Astrocyte (in vitro differentiated cells and primary cell): ENCODE results near the gene CAP1. TPM values are rescaled to one million over a fixed set of nuclear protein-coding genes. Genes with fewer than 3 reads are reported as not detected.

ENCODE experiments used
- DNase-seq: peaks from one replicate; pipeline ENCODE4 v3.0.0-alpha.2; 2010; ENCODE audit warnings: low read depth
- FAIRE-seq: peaks from 2 replicates; lab custom pipeline; 2011; peaks lifted over from hg19 to GRCh38; lab: Jason Lieb, UNC
- H2AFZ ChIP-seq: 2 replicates; pipeline ENCODE4 v1.6.0; 2012; ENCODE audit warnings: low read depth, low read length, inconsistent platforms
- H3K27ac ChIP-seq: 2 replicates; pipeline ENCODE4 v1.5.1; 2011; ENCODE audit warnings: low read depth, low read length, inconsistent platforms
- H3K27me3 ChIP-seq: 2 replicates; pipeline ENCODE4 v1.6.0; 2011; ENCODE audit warnings: low read length, inconsistent platforms; ENCODE audit not compliant: insufficient read depth
- H3K36me3 ChIP-seq: 2 replicates; pipeline ENCODE4 v1.5.1; 2011; ENCODE audit warnings: low read length, inconsistent platforms; ENCODE audit not compliant: insufficient read depth
- H3K4me1 ChIP-seq: 2 replicates; pipeline ENCODE4 v1.5.1; 2011; ENCODE audit warnings: low read length, inconsistent platforms; ENCODE audit not compliant: insufficient read depth
- H3K4me2 ChIP-seq: 2 replicates; pipeline ENCODE4 v1.6.0; 2012; ENCODE audit warnings: low read length, inconsistent platforms
- H3K4me3 ChIP-seq: 2 replicates; pipeline ENCODE4 v1.5.1; 2011; ENCODE audit warnings: low read depth, mild to moderate bottlenecking, low read length, inconsistent platforms; ENCODE audit not compliant: insufficient read depth
- H3K79me2 ChIP-seq: 2 replicates; pipeline ENCODE4 v1.6.0; 2012; ENCODE audit warnings: mild to moderate bottlenecking, low read length, inconsistent platforms; ENCODE audit not compliant: insufficient read depth
- H3K9ac ChIP-seq: 2 replicates; pipeline ENCODE4 v1.6.0; 2012; ENCODE audit warnings: mild to moderate bottlenecking, low read length, inconsistent platforms
- H3K9me3 ChIP-seq: 2 replicates; pipeline ENCODE4 v1.5.1; 2012; ENCODE audit warnings: low read depth, mild to moderate bottlenecking, low read length, inconsistent platforms; ENCODE audit not compliant: insufficient read depth
- H4K20me1 ChIP-seq: 2 replicates; pipeline ENCODE4 v1.6.0; 2012; ENCODE audit warnings: low read length, inconsistent platforms; ENCODE audit not compliant: insufficient read depth
- H3K27ac Mint-ChIP-seq: one replicate; pipeline ENCODE4 v1.8.0; 2021; ENCODE audit warnings: mild to moderate bottlenecking, mixed read lengths; ENCODE audit not compliant: unreplicated experiment
- H3K27me3 Mint-ChIP-seq: one replicate; pipeline ENCODE4 v1.8.0; 2021; ENCODE audit warnings: low read depth, mixed read lengths; ENCODE audit not compliant: unreplicated experiment
- H3K36me3 Mint-ChIP-seq: one replicate; pipeline ENCODE4 v1.8.0; 2021; ENCODE audit warnings: low read depth, mixed read lengths; ENCODE audit not compliant: unreplicated experiment
- H3K4me1 Mint-ChIP-seq: one replicate; pipeline ENCODE4 v1.8.0; 2021; ENCODE audit warnings: low read depth, mixed read lengths; ENCODE audit not compliant: unreplicated experiment
- H3K4me3 Mint-ChIP-seq: one replicate; pipeline ENCODE4 v1.8.0; 2021; ENCODE audit warnings: mild to moderate bottlenecking, moderate library complexity, mixed read lengths; ENCODE audit not compliant: unreplicated experiment
- H3K9me3 Mint-ChIP-seq: one replicate; pipeline ENCODE4 v1.8.0; 2021; ENCODE audit warnings: mild to moderate bottlenecking, mixed read lengths; ENCODE audit not compliant: unreplicated experiment
- EZH2 ChIP-seq: IDR thresholded peaks from 2 replicates; pipeline ENCODE4 v1.6.1; 2012; ENCODE audit warnings: mild to moderate bottlenecking, low read length, inconsistent platforms; ENCODE audit not compliant: insufficient read depth
- total RNA-seq: library from RNA; stranded (reverse); gene quantifications from 2 replicates; pipeline ENCODE4 v1.2.1, GENCODE V29; 2021
- TF ChIP-seq, protein P1 (sequence below): IDR thresholded peaks from 2 replicates; pipeline ENCODE4 v1.5.1; 2011; ENCODE audit warnings: low read depth, mild to moderate bottlenecking, inconsistent platforms, low read length, moderate library complexity; ENCODE audit not compliant: insufficient read depth

CAP1 gene
- total RNA-seq, 1 donor from 2014 or later: 930 TPM

DNA sequence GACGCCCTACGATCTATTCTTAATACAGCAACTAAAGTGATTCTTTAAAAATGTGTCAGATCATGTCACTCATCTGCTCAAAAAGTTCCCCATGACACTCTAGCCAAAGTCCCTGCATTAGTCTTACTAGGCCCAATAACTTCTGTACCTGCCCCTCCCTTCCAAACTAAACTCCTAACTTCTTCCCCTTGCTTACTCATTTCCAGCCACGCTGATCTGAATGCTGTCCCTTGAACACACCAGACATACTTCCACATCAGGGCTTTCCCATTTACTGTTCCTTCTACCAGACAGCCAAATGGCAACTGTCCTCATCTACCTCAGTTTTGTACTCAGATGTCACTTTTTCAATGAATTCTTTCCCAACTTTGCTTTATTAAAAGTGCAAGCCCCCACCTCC is 55.3 kb downstream of the CAP1 start:
- Histone ChIP-seq H3K9me3 (no peaks in the 10 kb centered on the region), H3K27ac (no peak overlapping the region)
- FAIRE-seq: no peak

DNA sequence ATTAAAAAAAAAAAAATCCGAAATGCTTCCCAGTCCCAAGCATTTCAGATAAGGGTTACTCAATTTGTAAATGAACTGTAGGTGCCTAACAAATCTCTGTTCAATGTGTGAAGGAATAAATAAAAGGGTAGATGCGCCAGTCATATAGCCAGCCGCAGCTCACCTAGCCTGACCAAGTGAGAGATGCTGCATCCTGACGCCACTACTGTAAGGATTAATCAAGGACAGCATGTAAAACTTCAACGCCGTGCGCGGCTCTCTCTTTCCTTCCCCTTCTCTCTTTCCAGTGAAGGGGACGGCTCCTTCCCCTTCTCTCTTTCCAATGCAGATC is 56.1 kb downstream of the CAP1 start:
- peak overlapping the region; percentile 53 for H3K27ac ChIP-seq
- TF ChIP-seq, protein P1, sequence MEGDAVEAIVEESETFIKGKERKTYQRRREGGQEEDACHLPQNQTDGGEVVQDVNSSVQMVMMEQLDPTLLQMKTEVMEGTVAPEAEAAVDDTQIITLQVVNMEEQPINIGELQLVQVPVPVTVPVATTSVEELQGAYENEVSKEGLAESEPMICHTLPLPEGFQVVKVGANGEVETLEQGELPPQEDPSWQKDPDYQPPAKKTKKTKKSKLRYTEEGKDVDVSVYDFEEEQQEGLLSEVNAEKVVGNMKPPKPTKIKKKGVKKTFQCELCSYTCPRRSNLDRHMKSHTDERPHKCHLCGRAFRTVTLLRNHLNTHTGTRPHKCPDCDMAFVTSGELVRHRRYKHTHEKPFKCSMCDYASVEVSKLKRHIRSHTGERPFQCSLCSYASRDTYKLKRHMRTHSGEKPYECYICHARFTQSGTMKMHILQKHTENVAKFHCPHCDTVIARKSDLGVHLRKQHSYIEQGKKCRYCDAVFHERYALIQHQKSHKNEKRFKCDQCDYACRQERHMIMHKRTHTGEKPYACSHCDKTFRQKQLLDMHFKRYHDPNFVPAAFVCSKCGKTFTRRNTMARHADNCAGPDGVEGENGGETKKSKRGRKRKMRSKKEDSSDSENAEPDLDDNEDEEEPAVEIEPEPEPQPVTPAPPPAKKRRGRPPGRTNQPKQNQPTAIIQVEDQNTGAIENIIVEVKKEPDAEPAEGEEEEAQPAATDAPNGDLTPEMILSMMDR: no peak
- no peak for TF ChIP-seq EZH2
- DNase-seq (no peak), FAIRE-seq (no peak)
- H3K9me3 ChIP-seq: no peaks in the 10 kb centered on the region
- peaks cover 26% of the 10 kb centered on the region for H3K79me2 ChIP-seq
- Mint-ChIP-seq H3K4me1 (peaks cover 15% of the 10 kb centered on the region), H3K4me3 (peak overlapping the region; percentile 98), H3K27me3 (peaks cover 8% of the 10 kb centered on the region), H3K27ac (peak overlapping the region; percentile 90), H3K36me3 (no peaks in the 10 kb centered on the region), H3K9me3 (no peaks in the 10 kb centered on the region)
- no peaks in the 10 kb centered on the region for H3K4me1 ChIP-seq
- H3K36me3 ChIP-seq: peaks cover 6% of the 10 kb centered on the region
- peak overlapping the region; percentile 94 for H3K4me2 ChIP-seq
- H4K20me1 ChIP-seq: no peaks in the 10 kb centered on the region
- peak overlapping the region; percentile 97 for H2AFZ ChIP-seq
- no peaks in the 10 kb centered on the region for H3K27me3 ChIP-seq
- peak overlapping the region; percentile 81 for H3K9ac ChIP-seq
- peak overlapping the region; percentile 80 for H3K4me3 ChIP-seq

More for the DNA sequence above, 55.3 kb downstream of the CAP1 start:
- Mint-ChIP-seq H3K9me3 (no peaks in the 10 kb centered on the region), H3K27me3 (peaks cover 4% of the 10 kb centered on the region), H3K4me3 (peak overlapping the region; percentile 24), H3K36me3 (peaks cover 7% of the 10 kb centered on the region), H3K4me1 (peaks cover 22% of the 10 kb centered on the region), H3K27ac (no peak overlapping the region)
- TF ChIP-seq, protein P1: no peak
- TF ChIP-seq EZH2: no peak
- no peak overlapping the region for H3K9ac ChIP-seq
- H3K36me3 ChIP-seq: peaks cover 12% of the 10 kb centered on the region
- no peak overlapping the region for H3K4me3 ChIP-seq
- no peaks in the 10 kb centered on the region for H3K4me1 ChIP-seq
- peaks cover 26% of the 10 kb centered on the region for H3K79me2 ChIP-seq
- peaks cover 5% of the 10 kb centered on the region for H4K20me1 ChIP-seq
- H3K4me2 ChIP-seq: no peak overlapping the region
- H3K27me3 ChIP-seq: no peaks in the 10 kb centered on the region
- no peak for DNase-seq
- H2AFZ ChIP-seq: no peak overlapping the region

DNA sequence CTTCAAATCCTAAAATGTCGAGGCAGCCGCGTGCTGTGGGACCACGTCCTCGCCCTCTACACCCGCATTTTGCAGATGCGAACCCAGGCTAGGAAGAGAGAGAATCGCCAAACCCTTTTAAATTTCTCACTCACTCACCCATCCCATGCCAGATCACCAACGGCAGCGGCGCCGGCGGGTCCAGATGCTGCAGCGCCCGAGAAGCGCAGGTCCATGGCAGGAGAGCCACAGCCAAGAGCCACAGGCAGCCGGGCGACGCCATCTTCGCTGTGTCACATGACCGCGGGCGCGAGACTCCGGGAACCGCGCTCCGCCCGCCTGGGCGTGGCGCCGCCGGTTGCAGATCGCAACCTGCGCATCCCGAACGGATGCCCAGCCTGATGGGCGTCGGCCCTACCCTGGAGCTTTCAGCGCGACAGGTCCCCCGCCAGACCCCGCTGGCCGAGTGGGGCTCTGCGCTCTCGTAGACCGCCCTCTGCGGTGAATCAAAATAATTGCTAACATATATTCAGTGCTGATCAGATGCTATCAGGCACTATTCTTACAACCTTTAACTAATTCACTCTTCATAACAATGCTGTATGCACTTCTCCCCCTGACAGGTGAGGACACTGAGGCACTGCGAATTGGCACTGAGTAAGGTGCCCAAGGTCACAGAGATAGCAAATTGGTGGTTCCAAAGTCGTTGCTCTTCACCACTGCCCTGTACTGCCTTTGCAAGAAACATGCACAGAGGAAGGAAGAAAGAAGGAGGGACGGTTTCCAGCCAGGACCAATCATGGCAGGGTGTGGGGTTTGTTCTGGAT is 56.7 kb downstream of the CAP1 start, which contains the start of gene PPT1:
PPT1 (minus strand) TSS at position 276 of the 806 bp plus-strand sequence; CDS start at position 262, 14 bp downstream.
- Mint-ChIP-seq H3K4me1 (peaks cover 13% of the 10 kb centered on the region), H3K4me3 (peak within 1 kb of the TSS; percentile 98), H3K27me3 (peaks cover 13% of the 10 kb centered on the region), H3K36me3 (no peaks in the 10 kb centered on the region), H3K9me3 (peaks cover 1% of the 10 kb centered on the region), H3K27ac (peak within 1 kb of the TSS; percentile 90)
- Histone ChIP-seq H3K27ac (peak within 1 kb of the TSS; percentile 53), H3K9ac (peak within 1 kb of the TSS; percentile 81), H3K27me3 (no peaks in the 10 kb centered on the region), H3K36me3 (peaks cover under 1% of the 10 kb centered on the region), H2AFZ (peak within 1 kb of the TSS; percentile 97), H3K4me1 (no peaks in the 10 kb centered on the region), H3K4me2 (peak within 1 kb of the TSS; percentile 94), H4K20me1 (no peaks in the 10 kb centered on the region), H3K4me3 (peak within 1 kb of the TSS; percentile 80), H3K9me3 (peaks cover 2% of the 10 kb centered on the region), H3K79me2 (peaks cover 26% of the 10 kb centered on the region)
- TF ChIP-seq, protein P1: peak; percentile 8
- TF ChIP-seq EZH2: no peak
- no peak for FAIRE-seq
- peak; percentile 42 for DNase-seq
